NCI-H82 treated with DMSO at 0.1 percent for 48 hours (cell line): ENCODE data around the gene CNN3.

Experiments used
- DNase-seq: peaks from one replicate; lab custom pipeline; 2025; ENCODE audit not compliant: unreplicated experiment; lab: John Stamatoyannopoulos, UW

The CNN3 gene

GRCh38 chr1:94858276-94858675, 68.6 kb downstream of the CNN3 start:
- DNase-seq: no peak

GRCh38 chr1:94856868-94857267, 70.0 kb downstream of the CNN3 start:
- no peak for DNase-seq

GRCh38 chr1:94856004-94856403, 70.9 kb downstream of the CNN3 start:
- no peak for DNase-seq

GRCh38 chr1:94855307-94855700, 71.6 kb downstream of the CNN3 start:
- no peak for DNase-seq

GRCh38 chr1:94854458-94855306, 72.2 kb downstream of the CNN3 start:
- DNase-seq: peak; percentile 86

- no peak for DNase-seq
Observed at GRCh38 chr1:94852788-94853187, 74.1 kb downstream of the CNN3 start.

GRCh38 chr1:94851571-94851970, 75.3 kb downstream of the CNN3 start:
- no peak for DNase-seq
